Measurements from ENCODE around the gene MFSD6L.
A peak's percentile ranks its signal among the peaks of the same experiment; 100 is the strongest.

Gene MFSD6L

GRCh38 chr17:8798846-8799569 is at the start of gene MFSD6L:
MFSD6L (minus strand) TSS chr17:8799365; CDS start chr17:8799120, 245 bp downstream.
- DNase-seq (ENCODE audit: low read depth in 2 of 2): no peak

GRCh38 chr17:8847891-8848290 is 48.7 kb upstream of the MFSD6L start:
- no peak for DNase-seq (ENCODE audit: low read depth in 2 of 2)

GRCh38 chr17:8846768-8847211 is 47.6 kb upstream of the MFSD6L start:
- peak in 1 of 2 experiments; percentile 10 for DNase-seq (ENCODE audit: low read depth in 2 of 2)

- DNase-seq (ENCODE audit: low read depth in 2 of 2): peak in 1 of 2 experiments; percentile 20
Observed at GRCh38 chr17:8844229-8845218, 45.4 kb upstream of the MFSD6L start.

GRCh38 chr17:8843344-8843743 is 44.2 kb upstream of the MFSD6L start:
- no peak for DNase-seq (ENCODE audit: low read depth in 2 of 2)

- no peak for DNase-seq (ENCODE audit: low read depth in 2 of 2)
Observed at GRCh38 chr17:8841844-8842243, 42.7 kb upstream of the MFSD6L start.

GRCh38 chr17:8839410-8839935 is 40.3 kb upstream of the MFSD6L start:
- DNase-seq (ENCODE audit: low read depth in 2 of 2): no peak

- no peak for DNase-seq (ENCODE audit: low read depth in 2 of 2)
Observed at GRCh38 chr17:8838551-8839095, 39.5 kb upstream of the MFSD6L start.

GRCh38 chr17:8837563-8838075 is 38.5 kb upstream of the MFSD6L start:
- DNase-seq (ENCODE audit: low read depth in 2 of 2): no peak

- DNase-seq (ENCODE audit: low read depth in 2 of 2): no peak
Observed at GRCh38 chr17:8836821-8837562, 37.8 kb upstream of the MFSD6L start.

- DNase-seq (ENCODE audit: low read depth in 2 of 2): no peak
Observed at GRCh38 chr17:8835631-8836364, 36.6 kb upstream of the MFSD6L start.

GRCh38 chr17:8835106-8835505 is 35.9 kb upstream of the MFSD6L start:
- DNase-seq (ENCODE audit: low read depth in 2 of 2): no peak

GRCh38 chr17:8832711-8833352 is 33.7 kb upstream of the MFSD6L start:
- DNase-seq (ENCODE audit: low read depth in 2 of 2): no peak

GRCh38 chr17:8831234-8831849 is 32.2 kb upstream of the MFSD6L start:
- DNase-seq (ENCODE audit: low read depth in 2 of 2): no peak

- no peak for DNase-seq (ENCODE audit: low read depth in 2 of 2)
Observed at GRCh38 chr17:8830141-8830540, 31.0 kb upstream of the MFSD6L start.

GRCh38 chr17:8829036-8829941 is 30.1 kb upstream of the MFSD6L start:
- no peak for DNase-seq (ENCODE audit: low read depth in 2 of 2)

GRCh38 chr17:8828517-8828875 is 29.3 kb upstream of the MFSD6L start:
- no peak for DNase-seq (ENCODE audit: low read depth in 2 of 2)

GRCh38 chr17:8826808-8827435 is 27.8 kb upstream of the MFSD6L start:
- no peak for DNase-seq (ENCODE audit: low read depth in 2 of 2)
